OCI-LY3 (cell line): Measurements from ENCODE around the gene RAMP2.

ENCODE experiments used
- H2AFZ ChIP-seq: fragments of 200-600, 300-600 bp; shearing (Covaris generic); 2 replicates; pipeline ENCODE4 v1.6.0; 2014; ENCODE audit warnings: antibody characterized with exemption, low read depth, low read length
- H3K27ac ChIP-seq: fragments of 200-600, 300-600 bp; sonication (generic); 2 replicates; pipeline ENCODE4 v1.5.1; 2014; ENCODE audit warnings: mild to moderate bottlenecking, low read length, moderate library complexity, mixed read lengths
- H3K27me3 ChIP-seq: fragments of 200-600, 300-600 bp; sonication (generic); 2 replicates; pipeline ENCODE4 v1.6.1; 2014; ENCODE audit warnings: low read depth, low read length, mixed read lengths
- H3K36me3 ChIP-seq: fragments of 200-600, 300-600 bp; sonication (generic); replicated peaks from 2 replicates; pipeline ENCODE3; 2014; ENCODE audit warnings: low read depth, low read length, mixed read lengths
- H3K4me1 ChIP-seq: fragments of 300-600, 200-600 bp; sonication (generic); 2 replicates; pipeline ENCODE4 v1.6.1; 2014; ENCODE audit warnings: low read length, mixed read lengths
- H3K4me2 ChIP-seq: fragments of 200-600, 300-600 bp; sonication (generic); 2 replicates; pipeline ENCODE4 v1.6.1; 2014; ENCODE audit warnings: low read length, mixed read lengths
- H3K4me3 ChIP-seq: fragments of 300-600, 200-600 bp; sonication (generic); 2 replicates; pipeline ENCODE4 v1.5.1; 2014; ENCODE audit warnings: antibody characterized with exemption, mild to moderate bottlenecking, low read length, moderate library complexity
- H3K79me2 ChIP-seq: fragments of 300-600, 200-600 bp; shearing (Covaris generic); 2 replicates; pipeline ENCODE4 v1.6.1; 2014; ENCODE audit warnings: mild to moderate bottlenecking, low read length, mixed read lengths
- H3K9ac ChIP-seq: fragments of 300-600, 200-600 bp; shearing (Covaris generic); 2 replicates; pipeline ENCODE4 v1.6.0; 2014; ENCODE audit warnings: mild to moderate bottlenecking, low read length, moderate library complexity
- H3K9me3 ChIP-seq: fragments of 200-600, 300-600 bp; shearing (Covaris generic); 2 replicates; pipeline ENCODE4 v1.6.1; 2014; ENCODE audit warnings: low read length, mixed read lengths; ENCODE audit not compliant: insufficient read depth
- H4K20me1 ChIP-seq: fragments of 200-600, 300-600 bp; sonication (generic); 2 replicates; pipeline ENCODE4 v1.6.1; 2016; ENCODE audit warnings: low read length, mixed read lengths; ENCODE audit not compliant: insufficient read depth
- CTCF ChIP-seq: fragments of 200-600, 300-600 bp; sonication (generic); IDR thresholded peaks from 2 replicates; pipeline ENCODE4 v1.5.1; 2014; ENCODE audit warnings: antibody characterized with exemption, low read length, low read depth
- EZH2phosphoT487 ChIP-seq: fragments of 200-600 bp; shearing (Covaris generic); IDR thresholded peaks from 2 replicates; pipeline ENCODE4 v1.6.1; 2018; ENCODE audit warnings: antibody characterized with exemption, mixed run types, low read depth

The RAMP2 gene

GRCh38 chr17:42783062-42783790, 22.2 kb downstream of the RAMP2 start:
- TF ChIP-seq CTCF (no peak), EZH2phosphoT487 (no peak)
- H3K27ac ChIP-seq = no peak overlapping the region
- H3K9ac ChIP-seq = no peak overlapping the region
- no peaks in the 10 kb centered on the region for H3K79me2 ChIP-seq
- H3K27me3 ChIP-seq = no peaks in the 10 kb centered on the region
- no peak overlapping the region for H2AFZ ChIP-seq
- no peak overlapping the region for H3K4me2 ChIP-seq
- H3K36me3 ChIP-seq = peaks cover 14% of the 10 kb centered on the region
- H3K4me1 ChIP-seq = no peaks in the 10 kb centered on the region
- H4K20me1 ChIP-seq = no peaks in the 10 kb centered on the region
- H3K9me3 ChIP-seq = no peaks in the 10 kb centered on the region
- H3K4me3 ChIP-seq = no peak overlapping the region

- Histone ChIP-seq H3K79me2 (no peaks in the 10 kb centered on the region), H2AFZ (no peak overlapping the region), H3K4me2 (no peak overlapping the region), H3K9me3 (no peaks in the 10 kb centered on the region), H3K9ac (no peak overlapping the region), H3K36me3 (peaks cover 15% of the 10 kb centered on the region), H4K20me1 (no peaks in the 10 kb centered on the region), H3K4me1 (no peaks in the 10 kb centered on the region), H3K27ac (no peak overlapping the region), H3K27me3 (no peaks in the 10 kb centered on the region), H3K4me3 (no peak overlapping the region)
- no peak for TF ChIP-seq EZH2phosphoT487
- no peak for TF ChIP-seq CTCF
Measured at GRCh38 chr17:42783791-42784138, 22.7 kb downstream of the RAMP2 start.

- Histone ChIP-seq H3K36me3 (peaks cover 13% of the 10 kb centered on the region), H3K4me3 (no peak overlapping the region), H3K27me3 (no peaks in the 10 kb centered on the region), H3K4me2 (no peak overlapping the region), H2AFZ (no peak overlapping the region), H3K79me2 (no peaks in the 10 kb centered on the region), H3K4me1 (no peaks in the 10 kb centered on the region), H3K9ac (no peak overlapping the region), H4K20me1 (no peaks in the 10 kb centered on the region), H3K9me3 (no peaks in the 10 kb centered on the region), H3K27ac (no peak overlapping the region)
- no peak for TF ChIP-seq CTCF
- no peak for TF ChIP-seq EZH2phosphoT487
Measured at GRCh38 chr17:42784409-42784808, 23.4 kb downstream of the RAMP2 start.

- Histone ChIP-seq H3K27ac (no peak overlapping the region), H2AFZ (no peak overlapping the region), H3K4me1 (no peaks in the 10 kb centered on the region), H3K79me2 (no peaks in the 10 kb centered on the region), H3K27me3 (no peaks in the 10 kb centered on the region), H3K4me2 (no peak overlapping the region), H3K9ac (no peak overlapping the region), H4K20me1 (no peaks in the 10 kb centered on the region), H3K9me3 (no peaks in the 10 kb centered on the region), H3K36me3 (peaks cover 8% of the 10 kb centered on the region), H3K4me3 (no peak overlapping the region)
- TF ChIP-seq CTCF (no peak), EZH2phosphoT487 (no peak)
Measured at GRCh38 chr17:42784811-42785592, 24.0 kb downstream of the RAMP2 start.
